ENCODE data around the gene CD58. TPM values are rescaled to one million over a fixed set of nuclear protein-coding genes. Genes with fewer than 3 reads are reported as not detected.

The CD58 gene
- total and polyA plus RNA-seq, 9 donors, result 11.3 to 17.2 (median 12.4) TPM

GRCh38 chr1:116531917-116532316 lies 38.9 kb downstream of the CD58 start:
- Histone ChIP-seq H3K4me3 (ENCODE audit: low read length) (no peak overlapping the region), H3K4me1 (ENCODE audit: control insufficient read depth, insufficient read depth, low read length) (no peaks in the 10 kb centered on the region), H3K9me3 (replicated peaks; ENCODE audit: control insufficient read depth, low read depth, low read length) (no peaks in the 10 kb centered on the region), H3K27ac (ENCODE audit: low read length) (no peak overlapping the region), H3K36me3 (ENCODE audit: control insufficient read depth, insufficient read depth, low read length) (peaks cover 4% of the 10 kb centered on the region), H3K27me3 (ENCODE audit: control insufficient read depth, insufficient read depth, low read length) (no peaks in the 10 kb centered on the region)
- WGBS (ENCODE audit: insufficient coverage), result 88% methylated on average over 10 of the region's 13 CpGs
- DNase-seq, result no peak

- peaks cover 4% of the 10 kb centered on the region for H3K36me3 ChIP-seq (ENCODE audit: control insufficient read depth, insufficient read depth, low read length)
- no peaks in the 10 kb centered on the region for H3K4me1 ChIP-seq (ENCODE audit: control insufficient read depth, insufficient read depth, low read length)
- H3K27me3 ChIP-seq (ENCODE audit: control insufficient read depth, insufficient read depth, low read length), result no peaks in the 10 kb centered on the region
- no peaks in the 10 kb centered on the region for H3K9me3 ChIP-seq (replicated peaks; ENCODE audit: control insufficient read depth, low read depth, low read length)
- WGBS (ENCODE audit: insufficient coverage), result no CpG with 5 or more reads among the region's 3 CpGs
- no peak overlapping the region for H3K27ac ChIP-seq (ENCODE audit: low read length)
- no peak for DNase-seq
- no peak overlapping the region for H3K4me3 ChIP-seq (ENCODE audit: low read length)
Measured at GRCh38 chr1:116529681-116530080, 41.1 kb downstream of the CD58 start.

GRCh38 chr1:116529199-116529631 lies 41.6 kb downstream of the CD58 start:
- Histone ChIP-seq H3K36me3 (ENCODE audit: control insufficient read depth, insufficient read depth, low read length) (peaks cover 3% of the 10 kb centered on the region), H3K27me3 (ENCODE audit: control insufficient read depth, insufficient read depth, low read length) (no peaks in the 10 kb centered on the region), H3K9me3 (replicated peaks; ENCODE audit: control insufficient read depth, low read depth, low read length) (no peaks in the 10 kb centered on the region), H3K27ac (ENCODE audit: low read length) (no peak overlapping the region), H3K4me3 (ENCODE audit: low read length) (no peak overlapping the region), H3K4me1 (ENCODE audit: control insufficient read depth, insufficient read depth, low read length) (no peaks in the 10 kb centered on the region)
- 100% methylated on average over 1 of the region's 3 CpGs for WGBS (ENCODE audit: insufficient coverage)
- no peak for DNase-seq

GRCh38 chr1:116528329-116529083 lies 42.3 kb downstream of the CD58 start:
- Histone ChIP-seq H3K27me3 (ENCODE audit: control insufficient read depth, insufficient read depth, low read length) (no peaks in the 10 kb centered on the region), H3K27ac (ENCODE audit: low read length) (no peak overlapping the region), H3K36me3 (ENCODE audit: control insufficient read depth, insufficient read depth, low read length) (no peaks in the 10 kb centered on the region), H3K9me3 (replicated peaks; ENCODE audit: control insufficient read depth, low read depth, low read length) (no peaks in the 10 kb centered on the region), H3K4me1 (ENCODE audit: control insufficient read depth, insufficient read depth, low read length) (no peaks in the 10 kb centered on the region), H3K4me3 (ENCODE audit: low read length) (no peak overlapping the region)
- WGBS (ENCODE audit: insufficient coverage), result no CpG with 5 or more reads among the region's 1 CpG
- no peak for DNase-seq

- Histone ChIP-seq H3K4me1 (ENCODE audit: control insufficient read depth, insufficient read depth, low read length) (no peaks in the 10 kb centered on the region), H3K36me3 (ENCODE audit: control insufficient read depth, insufficient read depth, low read length) (no peaks in the 10 kb centered on the region), H3K4me3 (ENCODE audit: low read length) (no peak overlapping the region), H3K9me3 (replicated peaks; ENCODE audit: control insufficient read depth, low read depth, low read length) (no peaks in the 10 kb centered on the region), H3K27me3 (ENCODE audit: control insufficient read depth, insufficient read depth, low read length) (no peaks in the 10 kb centered on the region), H3K27ac (ENCODE audit: low read length) (no peak overlapping the region)
- no CpG with 5 or more reads among the region's 2 CpGs for whole genome bisulfite sequencing (ENCODE audit: insufficient coverage)
- DNase-seq, result no peak
Measured at GRCh38 chr1:116525440-116525839, 45.4 kb downstream of the CD58 start.

- Histone ChIP-seq H3K27ac (ENCODE audit: low read length) (no peak overlapping the region), H3K36me3 (ENCODE audit: control insufficient read depth, insufficient read depth, low read length) (peaks cover 3% of the 10 kb centered on the region), H3K4me3 (ENCODE audit: low read length) (no peak overlapping the region), H3K9me3 (replicated peaks; ENCODE audit: control insufficient read depth, low read depth, low read length) (no peaks in the 10 kb centered on the region), H3K4me1 (ENCODE audit: control insufficient read depth, insufficient read depth, low read length) (no peaks in the 10 kb centered on the region), H3K27me3 (ENCODE audit: control insufficient read depth, insufficient read depth, low read length) (no peaks in the 10 kb centered on the region)
- no peak for DNase-seq
- no CpG with 5 or more reads among the region's 3 CpGs for WGBS (ENCODE audit: insufficient coverage)
Measured at GRCh38 chr1:116521186-116521585, 49.6 kb downstream of the CD58 start.

GRCh38 chr1:116518400-116518799 lies 52.4 kb downstream of the CD58 start:
- Histone ChIP-seq H3K4me1 (ENCODE audit: control insufficient read depth, insufficient read depth, low read length) (peaks cover 2% of the 10 kb centered on the region), H3K4me3 (ENCODE audit: low read length) (no peak overlapping the region), H3K27me3 (ENCODE audit: control insufficient read depth, insufficient read depth, low read length) (no peaks in the 10 kb centered on the region), H3K9me3 (replicated peaks; ENCODE audit: control insufficient read depth, low read depth, low read length) (no peaks in the 10 kb centered on the region), H3K27ac (ENCODE audit: low read length) (no peak overlapping the region), H3K36me3 (ENCODE audit: control insufficient read depth, insufficient read depth, low read length) (peaks cover 3% of the 10 kb centered on the region)
- 100% methylated on average over 1 of the region's 3 CpGs for WGBS (ENCODE audit: insufficient coverage)
- no peak for DNase-seq

GRCh38 chr1:116516631-116517030 lies 54.2 kb downstream of the CD58 start:
- Histone ChIP-seq H3K27me3 (ENCODE audit: control insufficient read depth, insufficient read depth, low read length) (no peaks in the 10 kb centered on the region), H3K36me3 (ENCODE audit: control insufficient read depth, insufficient read depth, low read length) (peaks cover 3% of the 10 kb centered on the region), H3K27ac (ENCODE audit: low read length) (no peak overlapping the region), H3K4me1 (ENCODE audit: control insufficient read depth, insufficient read depth, low read length) (peaks cover 4% of the 10 kb centered on the region), H3K4me3 (ENCODE audit: low read length) (no peak overlapping the region), H3K9me3 (replicated peaks; ENCODE audit: control insufficient read depth, low read depth, low read length) (no peaks in the 10 kb centered on the region)
- DNase-seq, result no peak
- 97% methylated on average over 4 of the region's 5 CpGs for WGBS (ENCODE audit: insufficient coverage)

GRCh38 chr1:116515702-116516101 lies 55.1 kb downstream of the CD58 start:
- Histone ChIP-seq H3K36me3 (ENCODE audit: control insufficient read depth, insufficient read depth, low read length) (peaks cover 3% of the 10 kb centered on the region), H3K9me3 (replicated peaks; ENCODE audit: control insufficient read depth, low read depth, low read length) (no peaks in the 10 kb centered on the region), H3K4me3 (ENCODE audit: low read length) (no peak overlapping the region), H3K27ac (ENCODE audit: low read length) (no peak overlapping the region), H3K27me3 (ENCODE audit: control insufficient read depth, insufficient read depth, low read length) (no peaks in the 10 kb centered on the region), H3K4me1 (ENCODE audit: control insufficient read depth, insufficient read depth, low read length) (peaks cover 4% of the 10 kb centered on the region)
- WGBS (ENCODE audit: insufficient coverage), result 60% methylated on average over 4 of the region's 7 CpGs
- DNase-seq, result no peak

- 48% methylated on average over 3 of the region's 8 CpGs for WGBS (ENCODE audit: insufficient coverage)
- Histone ChIP-seq H3K27me3 (ENCODE audit: control insufficient read depth, insufficient read depth, low read length) (no peaks in the 10 kb centered on the region), H3K9me3 (replicated peaks; ENCODE audit: control insufficient read depth, low read depth, low read length) (no peaks in the 10 kb centered on the region), H3K4me1 (ENCODE audit: control insufficient read depth, insufficient read depth, low read length) (peaks cover 4% of the 10 kb centered on the region), H3K27ac (ENCODE audit: low read length) (peak overlapping the region; percentile 31), H3K36me3 (ENCODE audit: control insufficient read depth, insufficient read depth, low read length) (peaks cover 3% of the 10 kb centered on the region), H3K4me3 (ENCODE audit: low read length) (no peak overlapping the region)
- DNase-seq, result no peak
Measured at GRCh38 chr1:116514708-116515525, 55.9 kb downstream of the CD58 start.

Measured in muscle of leg (tissue), 11 donors.